WI38 (cell line): Measurements from ENCODE around the gene WWOX.

Source experiments
- H3K4me3 ChIP-seq: 2 replicates; pipeline ENCODE4 v1.5.1; 2011; ENCODE audit warnings: low read depth, mild to moderate bottlenecking, control low read depth, low read length
- CTCF ChIP-seq: IDR thresholded peaks from 2 replicates; pipeline ENCODE4 v1.5.1; 2012; ENCODE audit warnings: low read depth, mild to moderate bottlenecking, control low read depth, low read length

WWOX gene

GRCh38 chr16:78200623-78201096 lies 101.2 kb downstream of the WWOX start:
- no peak for TF ChIP-seq CTCF

GRCh38 chr16:78205506-78205905 lies 106.1 kb downstream of the WWOX start:
- TF ChIP-seq CTCF: no peak
- H3K4me3 ChIP-seq: no peak overlapping the region

More at GRCh38 chr16:78200623-78201096, 101.2 kb downstream of the WWOX start:
- H3K4me3 ChIP-seq: no peak overlapping the region

DNA sequence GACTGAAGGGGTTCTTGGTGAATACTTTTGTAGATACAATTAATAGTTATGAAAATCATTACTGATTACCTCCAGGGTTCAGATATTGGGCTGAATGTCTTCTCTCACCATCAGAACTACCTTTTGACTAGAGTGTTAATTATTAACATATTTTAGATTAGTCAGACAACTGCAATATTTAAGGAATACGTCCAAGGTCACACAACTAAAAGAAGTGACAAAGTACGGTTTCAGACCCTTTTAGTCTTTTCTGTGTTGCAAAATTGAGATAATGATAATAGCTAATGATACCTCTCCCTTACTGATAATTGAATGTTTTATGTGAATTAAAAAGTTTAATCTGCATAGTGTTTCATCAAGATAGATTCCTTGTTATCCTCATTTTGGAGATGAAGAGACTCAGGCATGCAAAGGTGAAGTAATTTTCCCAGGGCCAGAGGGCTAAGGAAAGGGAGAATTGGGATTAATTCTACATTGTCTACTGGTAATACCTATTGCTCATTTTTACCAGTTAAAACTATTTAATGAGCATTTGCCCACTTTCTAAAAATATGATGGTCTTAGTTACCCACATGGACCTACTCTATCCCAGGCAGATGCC lies 107.3 kb downstream of the WWOX start:
- no peak for TF ChIP-seq CTCF
- H3K4me3 ChIP-seq: no peak overlapping the region

DNA sequence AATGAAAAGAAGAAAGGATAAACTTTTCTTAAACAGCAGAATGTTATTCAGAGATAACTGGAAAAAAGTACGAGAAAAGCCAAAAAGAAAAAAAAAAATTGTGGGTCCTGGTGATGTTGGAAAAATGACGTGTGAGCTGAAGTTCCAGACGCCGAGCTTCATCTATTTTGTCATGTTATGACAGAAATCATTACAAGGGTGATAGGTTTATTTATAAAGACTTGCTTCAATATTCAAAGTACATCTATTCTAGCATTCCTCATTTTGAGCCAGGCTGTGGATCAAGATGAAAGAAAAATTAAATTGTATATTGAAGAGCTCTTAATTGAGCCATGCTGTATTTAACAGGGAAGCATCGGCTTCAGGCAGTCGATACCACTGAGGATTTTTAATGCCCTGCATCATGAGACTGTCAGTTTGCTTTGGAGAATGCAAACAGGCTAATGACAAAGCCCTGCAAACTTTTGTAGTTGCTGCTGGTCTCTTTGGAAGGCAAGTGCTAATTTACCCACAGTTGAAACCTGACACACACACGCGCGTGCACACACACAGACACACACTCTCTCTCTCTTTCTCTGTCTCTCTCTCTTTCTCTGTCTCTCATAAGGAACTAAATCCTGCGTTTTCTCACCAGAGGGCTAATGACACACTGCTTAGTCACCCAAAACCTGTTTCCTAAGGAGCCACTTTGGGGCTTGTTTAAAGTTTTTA lies 110.7 kb downstream of the WWOX start:
- TF ChIP-seq CTCF: no peak
- no peak overlapping the region for H3K4me3 ChIP-seq

- TF ChIP-seq CTCF: no peak
- no peak overlapping the region for H3K4me3 ChIP-seq
These were observed 111.7 kb downstream of the WWOX start for GRCh38 chr16:78211020-78211599.

DNA sequence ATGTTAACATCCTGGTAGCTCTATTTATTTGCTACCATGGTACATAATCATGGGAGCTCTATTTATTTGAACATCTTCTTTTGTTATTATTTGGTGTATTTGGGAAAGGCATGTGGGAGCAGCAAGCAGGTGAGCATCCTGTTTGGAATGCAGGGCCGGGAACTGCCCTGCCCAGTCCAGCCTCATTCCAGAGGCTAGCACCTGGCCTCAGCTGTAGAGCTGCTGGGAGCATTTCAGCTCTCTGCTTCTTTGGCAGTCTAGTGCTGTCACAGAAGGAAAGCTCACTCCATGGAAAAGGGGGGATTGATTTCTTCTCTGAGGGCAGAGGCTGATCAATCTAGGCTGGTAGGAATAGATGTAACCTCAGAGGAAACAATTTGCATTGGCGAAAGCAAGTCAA lies 112.5 kb downstream of the WWOX start:
- H3K4me3 ChIP-seq: no peak overlapping the region
- no peak for TF ChIP-seq CTCF

GRCh38 chr16:78212674-78213073 lies 113.2 kb downstream of the WWOX start:
- H3K4me3 ChIP-seq: no peak overlapping the region
- TF ChIP-seq CTCF: no peak
